HG02973 (cell line): ENCODE data around the gene TMCC1.
A peak's percentile ranks its signal among the peaks of the same experiment; 100 is the strongest.
"Not testable (repeated sequence)": the region's sequence is repeated elsewhere in the genome, so short reads cannot be mapped to it uniquely, and the experiment has no call there.

Source experiments
- ATAC-seq: cut with Tn5 transposase; IDR thresholded peaks from one replicate; pipeline ENCODE4 v1.9.1; 2021; ENCODE audit warnings: moderate library complexity; ENCODE audit not compliant: unreplicated experiment

The TMCC1 gene

GRCh38 chr3:129892857-129893580, 492 bp downstream of the TMCC1 start:
- peak; percentile 61 for ATAC-seq

GRCh38 chr3:129892486-129892856, 1.0 kb downstream of the TMCC1 start:
- no peak for ATAC-seq

GRCh38 chr3:129890891-129891290, 2.6 kb downstream of the TMCC1 start:
- ATAC-seq = no peak

GRCh38 chr3:129890125-129890524, 3.4 kb downstream of the TMCC1 start:
- ATAC-seq = no peak

- ATAC-seq = no peak
Measured at GRCh38 chr3:129888771-129889170, 4.7 kb downstream of the TMCC1 start.

- ATAC-seq = no peak
Measured at GRCh38 chr3:129881261-129881660, 12.2 kb downstream of the TMCC1 start.

- ATAC-seq = no peak
Measured at GRCh38 chr3:129878355-129878754, 15.2 kb downstream of the TMCC1 start.

GRCh38 chr3:129874479-129874878, 19.0 kb downstream of the TMCC1 start:
- ATAC-seq = not testable (repeated sequence)

GRCh38 chr3:129868912-129869311, 24.6 kb downstream of the TMCC1 start:
- ATAC-seq = no peak

- no peak for ATAC-seq
Measured at GRCh38 chr3:129867506-129868124, 25.9 kb downstream of the TMCC1 start.

GRCh38 chr3:129865806-129866205, 27.7 kb downstream of the TMCC1 start:
- ATAC-seq = no peak

GRCh38 chr3:129864519-129864918, 29.0 kb downstream of the TMCC1 start:
- ATAC-seq = no peak

- ATAC-seq = no peak
Measured at GRCh38 chr3:129859272-129859671, 34.2 kb downstream of the TMCC1 start.

- ATAC-seq = no peak
Measured at GRCh38 chr3:129857899-129858298, 35.6 kb downstream of the TMCC1 start.

- not testable (repeated sequence) for ATAC-seq
Measured at GRCh38 chr3:129856790-129857189, 36.7 kb downstream of the TMCC1 start.

- ATAC-seq = peak; percentile 51
Measured at GRCh38 chr3:129855832-129856419, 37.6 kb downstream of the TMCC1 start.

GRCh38 chr3:129855170-129855831, 38.2 kb downstream of the TMCC1 start:
- ATAC-seq = no peak

GRCh38 chr3:129854460-129854859, 39.1 kb downstream of the TMCC1 start:
- ATAC-seq = no peak

GRCh38 chr3:129845956-129846355, 47.6 kb downstream of the TMCC1 start:
- ATAC-seq = no peak

GRCh38 chr3:129840707-129841360, 52.7 kb downstream of the TMCC1 start:
- no peak for ATAC-seq

GRCh38 chr3:129838086-129838485, 55.4 kb downstream of the TMCC1 start:
- ATAC-seq = no peak
